ENCODE data around the gene GAL3ST1. TPM values are rescaled to one million over a fixed set of nuclear protein-coding genes. Genes with fewer than 3 reads are reported as not detected.
A peak's percentile ranks its signal among the peaks of the same experiment; 100 is the strongest.
"Not testable (repeated sequence)": the region's sequence is repeated elsewhere in the genome, so short reads cannot be mapped to it uniquely, and the experiment has no call there.

Gene GAL3ST1
- total RNA-seq, 1 donor from 2014 or later = 0.19 TPM

GRCh38 chr22:30547188-30547587 is 27.3 kb downstream of the GAL3ST1 start:
- DNase-seq (ENCODE audit: missing footprints) = no peak
- intact Hi-C loops (cut with DNase I) = no loop called here
- ATAC-seq = peak; percentile 13

GRCh38 chr22:30546616-30547015 is 27.8 kb downstream of the GAL3ST1 start, which contains the start of gene SEC14L6:
TSS of gene SEC14L6 (minus strand) at chr22:30546741. CDS start at chr22:30546682, 59 bp downstream.
- intact Hi-C loops (cut with DNase I) = no loop called here
- no peak for DNase-seq (ENCODE audit: missing footprints)
- no peak for ATAC-seq

GRCh38 chr22:30542811-30543188 is 31.7 kb downstream of the GAL3ST1 start:
- intact Hi-C loops (cut with DNase I) = no loop called here
- ATAC-seq (no peak), DNase-seq (ENCODE audit: missing footprints) (no peak)

DNA sequence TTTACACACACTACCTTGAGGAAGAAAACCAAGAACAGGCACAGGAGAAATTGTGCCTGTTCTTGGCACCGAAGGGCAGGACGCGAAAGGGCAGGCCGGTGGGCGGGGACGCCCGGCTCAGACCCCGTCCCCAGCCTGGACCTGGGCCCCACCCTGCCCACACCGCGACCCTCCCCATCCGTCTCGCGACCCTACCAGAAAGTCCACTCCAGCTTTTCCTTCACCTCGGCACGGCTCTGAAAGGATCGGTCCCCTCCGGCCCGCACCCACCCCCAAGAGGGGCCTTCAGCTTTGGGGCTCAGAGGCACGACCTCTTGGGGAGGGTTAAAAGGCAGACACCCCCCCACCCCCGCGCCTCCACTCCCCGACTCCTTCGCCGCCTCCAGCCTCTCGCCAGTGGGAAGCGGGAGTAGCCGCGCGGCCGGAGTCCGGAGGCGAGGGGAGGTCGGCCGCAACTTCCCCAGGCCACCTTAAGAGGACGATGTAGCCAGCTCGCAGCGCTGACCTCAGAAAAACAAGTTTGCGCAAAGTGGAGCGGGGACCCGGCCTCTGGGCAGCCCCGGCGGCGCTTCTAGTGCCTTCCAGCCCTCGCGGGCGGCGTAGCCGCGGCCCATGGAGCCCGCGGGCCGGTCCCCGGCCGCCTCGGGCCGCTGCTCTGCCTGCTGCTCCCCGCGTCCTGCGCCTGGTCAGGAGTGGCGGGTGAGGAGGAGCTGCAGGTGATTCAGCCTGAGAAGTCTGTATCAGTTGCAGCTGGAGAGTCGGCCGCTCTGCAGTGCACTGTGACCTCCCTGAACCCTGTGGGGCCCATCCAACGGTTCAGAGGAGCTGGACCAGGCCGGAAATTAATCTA is 32.3 kb downstream of the GAL3ST1 start:
- ATAC-seq (no peak), DNase-seq (ENCODE audit: missing footprints) (no peak)
- intact Hi-C loops (cut with DNase I) = no loop called here

GRCh38 chr22:30541511-30541910 is 33.0 kb downstream of the GAL3ST1 start:
- intact Hi-C loops (cut with DNase I); ATAC-seq; DNase-seq (ENCODE audit: missing footprints): not testable (repeated sequence)

- intact Hi-C loops (cut with DNase I) = no loop called here
- no peak for DNase-seq (ENCODE audit: missing footprints)
- no peak for ATAC-seq
Measured at GRCh38 chr22:30539368-30539767, 35.1 kb downstream of the GAL3ST1 start.

DNA sequence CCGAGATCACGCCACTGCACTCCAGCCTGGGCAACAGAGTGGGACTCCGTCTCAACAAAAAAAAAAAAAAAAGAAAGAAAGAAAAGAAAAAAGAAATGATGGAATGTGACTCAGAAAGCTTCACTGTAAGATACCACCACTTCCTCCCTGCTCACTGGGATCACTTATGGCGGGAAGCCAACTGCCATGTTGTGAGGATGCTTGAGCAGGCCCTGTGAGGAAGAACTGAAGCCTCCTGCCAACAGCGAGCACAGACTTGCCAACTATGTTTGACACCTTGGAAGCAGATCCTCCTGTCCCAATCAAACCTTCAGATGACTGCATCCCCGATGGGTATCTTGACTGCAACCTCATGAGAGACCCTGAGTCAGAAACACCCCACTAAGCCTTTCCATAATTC is 36.2 kb downstream of the GAL3ST1 start:
- intact Hi-C loops (cut with DNase I) = no loop called here
- ATAC-seq (no peak), DNase-seq (ENCODE audit: missing footprints) (no peak)

DNA sequence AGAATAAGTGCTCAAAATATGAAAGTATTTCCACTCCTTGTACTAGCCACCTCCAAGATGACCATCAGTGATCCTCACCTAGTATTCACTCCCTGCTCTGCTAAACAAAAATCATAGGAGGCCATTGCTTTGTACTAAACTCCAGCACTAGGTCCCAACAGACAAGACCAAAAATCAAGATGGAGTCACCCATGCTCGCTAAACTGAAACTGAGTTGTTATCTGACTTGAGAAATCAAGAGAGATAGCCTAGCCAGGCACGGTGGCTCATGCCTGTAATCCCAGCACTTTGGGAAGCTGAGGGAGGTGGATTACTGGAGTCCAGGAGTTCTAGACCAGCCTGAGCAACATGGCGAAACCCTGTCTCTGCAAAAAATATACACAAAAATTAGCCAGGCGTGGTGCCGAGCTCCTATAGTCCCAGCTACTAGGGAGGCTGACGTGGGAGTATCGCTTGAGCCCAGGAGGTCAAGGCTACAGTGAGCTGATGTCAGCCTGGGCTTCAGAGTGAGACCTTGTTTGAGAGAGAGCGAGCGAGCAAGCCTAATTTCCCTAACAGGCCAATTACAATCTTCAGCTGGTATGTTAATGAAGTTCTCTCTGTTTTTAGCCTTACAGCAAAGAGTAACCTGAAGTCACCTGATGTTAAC is 37.3 kb downstream of the GAL3ST1 start:
- intact Hi-C loops (cut with DNase I) = no loop called here
- ATAC-seq (no peak), DNase-seq (ENCODE audit: missing footprints) (no peak)

DNA sequence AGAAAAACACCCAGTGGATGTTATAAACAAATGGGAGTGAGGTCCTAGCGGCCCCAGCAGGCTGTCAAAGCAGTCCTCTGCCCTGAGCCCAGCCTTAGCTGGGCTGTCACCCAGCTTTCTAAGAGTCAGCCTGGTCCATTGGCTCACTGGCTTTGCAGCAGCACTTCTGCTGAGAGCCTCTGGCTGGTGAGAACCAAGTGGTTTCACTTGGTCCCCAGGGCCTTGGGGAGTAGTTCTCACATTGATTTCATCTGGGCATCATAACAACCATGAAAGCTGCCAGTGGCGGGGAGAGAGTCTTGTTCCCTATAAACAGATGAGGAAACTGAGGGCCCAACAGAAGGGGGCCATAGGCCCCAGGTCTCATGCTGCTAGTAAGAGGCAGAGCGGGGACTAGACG is 39.3 kb downstream of the GAL3ST1 start:
- ATAC-seq = no peak
- DNase-seq (ENCODE audit: missing footprints) = no peak
- intact Hi-C loops (cut with DNase I) = no loop called here

DNA sequence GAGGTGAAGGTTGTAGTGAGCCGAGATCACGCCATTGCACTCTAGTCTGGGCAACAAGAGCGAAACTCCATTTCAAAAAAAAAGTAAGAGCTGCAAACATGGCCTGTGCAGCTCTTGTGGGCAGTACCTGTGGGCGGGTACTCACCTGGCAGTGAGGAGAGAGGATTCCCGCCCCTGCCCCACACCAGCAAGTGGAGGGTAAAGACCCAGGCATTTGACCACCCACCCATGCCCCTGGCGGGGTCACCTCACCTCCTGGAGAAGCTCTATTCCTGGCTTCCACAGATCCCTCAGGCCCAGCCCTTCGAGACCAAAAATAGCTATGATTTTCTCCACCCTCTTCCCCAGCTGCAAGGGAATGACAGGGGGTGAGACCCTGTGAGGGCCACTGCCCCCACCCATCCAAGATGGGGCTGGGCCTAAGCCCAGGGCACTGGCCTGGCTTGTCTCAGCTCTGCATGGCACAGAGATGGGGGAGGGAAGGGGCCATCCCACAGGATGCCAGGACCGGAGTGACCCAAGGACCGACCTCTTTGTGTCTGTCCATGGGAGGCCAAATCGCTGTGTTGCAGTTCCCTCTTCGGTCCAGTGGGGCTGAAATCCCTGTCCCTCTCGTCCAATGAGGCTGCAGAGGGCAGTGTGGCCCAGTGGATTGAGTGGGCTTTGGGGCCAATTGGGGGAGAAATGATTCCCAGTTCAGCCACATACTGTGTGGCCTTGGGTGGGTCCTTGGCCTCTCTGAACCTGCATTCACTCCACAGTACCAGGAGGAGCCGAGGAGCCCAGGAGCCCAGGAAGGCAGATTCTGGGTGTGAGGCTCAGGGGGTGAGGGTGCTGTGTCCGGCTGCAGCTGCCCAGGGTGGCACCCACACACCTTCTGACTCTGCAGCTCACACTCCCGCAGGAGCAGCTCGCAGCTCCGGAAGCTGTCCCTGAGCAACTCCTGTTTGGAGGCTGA is 42.5 kb downstream of the GAL3ST1 start:
- no peak for DNase-seq (ENCODE audit: missing footprints)
- ATAC-seq = no peak
- intact Hi-C loops (cut with DNase I) = no loop called here

- no peak for DNase-seq (ENCODE audit: missing footprints)
- no peak for ATAC-seq
- intact Hi-C loops (cut with DNase I) = no loop called here
Measured at GRCh38 chr22:30526656-30527055, 47.8 kb downstream of the GAL3ST1 start.

DNA sequence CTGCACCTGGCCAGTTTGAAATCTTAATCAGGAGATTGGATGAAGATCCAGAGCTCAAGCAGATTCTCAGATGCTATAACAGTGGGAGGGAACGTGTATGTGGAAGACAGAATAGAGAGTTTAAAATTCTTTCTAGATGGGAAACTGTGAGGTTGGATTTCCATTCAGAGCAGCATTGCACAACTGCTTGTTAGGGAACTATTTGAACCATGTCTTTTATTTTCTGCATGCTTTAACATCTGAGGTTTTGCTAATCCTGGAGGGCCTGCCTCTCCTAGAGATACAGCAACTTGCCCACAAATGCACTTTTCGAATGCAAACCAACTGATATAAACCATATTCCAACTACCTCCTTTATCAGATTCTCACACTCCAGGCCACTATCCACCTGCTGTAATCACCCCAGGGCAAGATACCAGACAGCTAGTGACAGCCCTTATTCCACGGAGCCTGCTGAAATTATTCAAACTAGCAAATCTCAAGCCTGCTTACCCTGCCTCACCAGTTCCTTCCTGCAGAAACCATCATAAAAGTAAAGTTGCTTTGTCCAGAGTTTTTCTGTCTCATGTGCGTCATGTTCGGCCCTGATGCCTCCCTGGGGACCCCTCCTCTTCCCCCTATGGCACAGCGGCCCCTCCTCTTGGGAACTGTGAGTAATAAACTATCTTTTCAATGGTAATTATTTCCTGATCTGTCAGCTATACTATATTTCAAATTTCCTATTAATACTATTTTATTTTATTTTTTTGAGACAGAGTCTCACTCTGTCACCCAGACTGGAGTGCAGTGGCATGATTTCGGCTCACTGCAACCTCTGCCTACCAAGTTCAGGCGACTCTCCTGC is 50.6 kb downstream of the GAL3ST1 start:
- intact Hi-C loops (cut with DNase I) = no loop called here
- no peak for ATAC-seq
- no peak for DNase-seq (ENCODE audit: missing footprints)

DNA sequence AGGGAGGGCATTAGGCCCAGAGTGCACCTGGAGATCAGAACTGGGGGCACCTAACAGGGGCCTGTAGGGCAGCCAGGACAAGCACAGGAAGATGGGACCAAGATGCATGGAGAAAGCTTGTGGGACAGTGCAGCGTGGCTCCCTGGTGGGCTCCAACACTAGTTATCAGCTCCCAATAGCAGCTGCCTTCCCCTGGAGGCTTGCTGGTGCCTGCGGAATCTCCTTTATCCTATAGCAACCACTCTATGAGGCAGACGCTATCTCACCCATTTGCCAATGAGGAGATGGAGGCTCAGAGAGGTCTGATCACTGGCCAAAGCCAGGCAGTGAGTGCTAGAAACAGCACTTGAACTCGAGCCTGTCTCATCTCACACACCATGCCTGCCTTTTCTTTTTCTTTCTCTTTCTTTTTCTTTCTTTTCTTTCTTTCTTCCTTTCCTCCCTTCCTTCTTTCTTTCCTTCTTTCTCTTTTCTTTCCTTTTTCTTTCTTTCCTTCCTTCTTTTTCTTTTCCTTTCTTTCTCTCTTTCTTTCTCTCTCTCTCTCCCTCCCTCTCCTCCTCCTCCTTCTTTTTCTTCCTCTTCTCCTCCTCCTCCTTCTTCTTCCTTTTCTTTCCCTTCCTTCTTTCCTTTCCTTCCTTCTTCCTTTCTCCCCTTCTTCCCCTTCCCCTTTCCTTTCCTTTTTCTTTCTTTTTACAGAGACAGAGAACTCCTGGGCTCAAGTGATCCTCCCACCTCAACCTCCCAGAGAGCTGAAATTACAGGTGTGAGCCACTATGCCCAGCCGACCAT is 52.9 kb downstream of the GAL3ST1 start:
- DNase-seq (ENCODE audit: missing footprints) (no peak), ATAC-seq (no peak)
- intact Hi-C loops (cut with DNase I) = no loop called here

DNA sequence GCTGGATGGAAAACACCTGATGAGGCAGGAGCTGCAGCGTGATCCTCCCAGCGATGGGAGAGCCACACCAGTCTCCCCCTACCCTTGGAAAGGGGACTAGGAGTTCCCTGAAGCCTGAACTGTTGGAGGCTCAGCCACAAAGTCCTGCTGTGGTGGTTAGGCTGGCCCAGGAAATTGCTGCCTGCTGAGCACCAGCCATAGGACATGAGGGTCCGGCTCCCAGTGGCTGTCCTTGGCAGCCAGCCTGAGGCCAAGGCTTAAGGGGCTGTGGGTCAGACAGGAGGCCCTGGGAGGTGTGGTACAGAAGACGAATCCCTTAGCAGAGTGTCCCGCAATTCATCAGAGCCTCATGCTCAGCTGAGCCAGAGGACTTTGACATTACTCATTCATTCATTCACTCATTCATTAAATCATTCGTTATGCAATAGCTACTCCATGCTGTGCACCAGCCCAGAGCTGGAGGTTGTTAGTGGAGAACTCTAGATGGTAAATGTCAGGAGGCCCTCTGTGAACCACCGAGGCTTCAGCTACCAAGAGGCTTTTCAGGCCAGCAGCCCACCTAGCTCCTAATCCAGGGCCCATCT is 54.5 kb downstream of the GAL3ST1 start:
- no peak for ATAC-seq
- no peak for DNase-seq (ENCODE audit: missing footprints)
- intact Hi-C loops (cut with DNase I) = no loop called here

DNA sequence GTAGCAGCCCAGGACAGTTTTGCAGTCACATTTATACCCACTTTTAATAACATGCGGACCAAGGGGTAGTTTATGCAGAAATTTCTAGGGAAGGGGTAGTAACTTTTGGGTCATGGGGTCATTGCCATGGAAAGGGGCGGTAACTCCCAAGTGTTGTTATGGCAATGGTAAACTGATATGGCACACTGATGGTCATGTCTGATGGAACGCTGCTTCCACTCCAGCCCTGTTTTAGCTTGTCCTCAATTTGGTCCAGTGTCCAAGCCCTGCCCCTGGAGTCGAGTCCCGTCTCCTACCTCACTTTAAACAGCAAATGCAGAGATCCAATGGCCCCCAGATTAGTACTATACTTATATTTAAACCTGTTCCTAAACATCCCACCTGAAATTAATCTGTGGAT is 57.7 kb downstream of the GAL3ST1 start:
- no peak for DNase-seq (ENCODE audit: missing footprints)
- intact Hi-C loops (cut with DNase I) = no loop called here
- no peak for ATAC-seq

- ATAC-seq = no peak
- intact Hi-C loops (cut with DNase I) = no loop called here
- DNase-seq (ENCODE audit: missing footprints) = no peak
Measured at GRCh38 chr22:30516273-30516672, 58.2 kb downstream of the GAL3ST1 start.

GRCh38 chr22:30514252-30514651 is 60.2 kb downstream of the GAL3ST1 start:
- intact Hi-C loops (cut with DNase I) = no loop called here
- ATAC-seq = no peak
- no peak for DNase-seq (ENCODE audit: missing footprints)
